HG03064 (cell line): Measurements from ENCODE around the gene TMUB1.
"Not testable (repeated sequence)": the region's sequence is repeated elsewhere in the genome, so short reads cannot be mapped to it uniquely, and the experiment has no call there.

Experiments used
- ATAC-seq: cut with Tn5 transposase; IDR thresholded peaks from one replicate; pipeline ENCODE4 v1.9.1; 2021; ENCODE audit warnings: low read depth; ENCODE audit not compliant: unreplicated experiment

TMUB1 gene

GRCh38 chr7:151057506-151057988 lies 25.7 kb downstream of the TMUB1 start, which contains the start of gene CDK5:
TSS of gene CDK5 (minus strand) at chr7:151057897. CDS start at chr7:151057848, 49 bp downstream.
- peak; percentile 4 for ATAC-seq

GRCh38 chr7:151056666-151057505 lies 26.4 kb downstream of the TMUB1 start:
- no peak for ATAC-seq

GRCh38 chr7:151056283-151056665 lies 27.0 kb downstream of the TMUB1 start:
- ATAC-seq, result no peak

- ATAC-seq, result no peak
Observed at GRCh38 chr7:151053751-151054150, 29.5 kb downstream of the TMUB1 start.

- no peak for ATAC-seq
Observed at GRCh38 chr7:151053096-151053495, 30.2 kb downstream of the TMUB1 start.

DNA sequence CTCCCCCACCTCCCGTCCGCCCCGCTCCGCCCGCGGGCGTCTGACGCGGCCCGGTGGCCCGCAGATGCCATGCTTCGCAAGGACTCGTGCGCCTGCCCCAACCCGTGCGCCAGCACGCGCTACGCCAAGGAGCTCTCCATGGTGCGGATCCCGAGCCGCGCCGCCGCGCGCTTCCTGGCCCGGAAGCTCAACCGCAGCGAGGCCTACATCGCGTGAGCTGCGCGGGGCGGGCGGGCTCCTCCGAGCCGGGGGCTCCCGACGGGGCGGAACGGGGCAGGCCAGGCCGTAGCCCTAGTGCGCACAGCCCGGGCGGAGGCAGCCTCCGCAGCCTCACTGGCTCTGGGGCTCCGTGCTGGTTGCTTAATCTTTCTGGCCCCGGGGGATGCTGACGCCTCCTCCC lies 32.2 kb downstream of the TMUB1 start:
- no peak for ATAC-seq

DNA sequence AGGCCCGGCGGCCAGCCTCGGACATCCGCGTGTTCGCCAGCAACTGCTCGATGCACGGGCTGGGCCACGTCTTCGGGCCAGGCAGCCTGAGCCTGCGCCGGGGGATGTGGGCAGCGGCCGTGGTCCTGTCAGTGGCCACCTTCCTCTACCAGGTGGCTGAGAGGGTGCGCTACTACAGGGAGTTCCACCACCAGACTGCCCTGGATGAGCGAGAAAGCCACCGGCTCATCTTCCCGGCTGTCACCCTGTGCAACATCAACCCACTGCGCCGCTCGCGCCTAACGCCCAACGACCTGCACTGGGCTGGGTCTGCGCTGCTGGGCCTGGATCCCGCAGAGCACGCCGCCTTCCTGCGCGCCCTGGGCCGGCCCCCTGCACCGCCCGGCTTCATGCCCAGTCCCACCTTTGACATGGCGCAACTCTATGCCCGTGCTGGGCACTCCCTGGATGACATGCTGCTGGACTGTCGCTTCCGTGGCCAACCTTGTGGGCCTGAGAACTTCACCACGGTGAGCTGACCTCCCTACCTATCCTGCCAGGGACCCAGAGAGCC lies 34.3 kb downstream of the TMUB1 start:
- no peak for ATAC-seq

- no peak for ATAC-seq
Observed at GRCh38 chr7:151047976-151048815, 35.1 kb downstream of the TMUB1 start, which contains the start of gene ASIC3. TSS of gene ASIC3 (plus strand) at chr7:151048531. CDS start at chr7:151048886, 355 bp downstream.

GRCh38 chr7:151046603-151047573 lies 36.4 kb downstream of the TMUB1 start:
- no peak for ATAC-seq

DNA sequence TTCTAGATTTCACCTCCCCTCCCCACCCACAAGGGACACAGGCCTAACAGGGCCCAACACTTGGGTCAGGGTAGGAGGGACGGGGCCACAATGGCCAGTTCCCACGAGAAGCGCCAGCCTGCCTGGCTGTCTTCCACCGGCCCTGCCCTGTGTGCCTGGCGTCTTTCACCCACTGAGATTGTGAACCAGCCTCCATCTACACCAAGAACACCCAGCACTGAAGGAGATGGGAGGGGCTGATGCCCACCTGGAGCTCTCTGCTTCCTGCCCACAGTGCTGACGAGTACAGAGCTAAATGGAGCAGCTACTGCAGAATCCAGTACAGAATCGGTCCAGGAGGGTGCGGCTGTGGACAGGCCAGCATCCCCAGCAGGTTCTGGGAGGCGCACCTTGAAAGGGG lies 37.3 kb downstream of the TMUB1 start:
- no peak for ATAC-seq

GRCh38 chr7:151045262-151045661 lies 38.0 kb downstream of the TMUB1 start:
- no peak for ATAC-seq

- no peak for ATAC-seq
Observed at GRCh38 chr7:151043959-151044358, 39.3 kb downstream of the TMUB1 start.

GRCh38 chr7:151043449-151043848 lies 39.8 kb downstream of the TMUB1 start:
- not testable (repeated sequence) for ATAC-seq

DNA sequence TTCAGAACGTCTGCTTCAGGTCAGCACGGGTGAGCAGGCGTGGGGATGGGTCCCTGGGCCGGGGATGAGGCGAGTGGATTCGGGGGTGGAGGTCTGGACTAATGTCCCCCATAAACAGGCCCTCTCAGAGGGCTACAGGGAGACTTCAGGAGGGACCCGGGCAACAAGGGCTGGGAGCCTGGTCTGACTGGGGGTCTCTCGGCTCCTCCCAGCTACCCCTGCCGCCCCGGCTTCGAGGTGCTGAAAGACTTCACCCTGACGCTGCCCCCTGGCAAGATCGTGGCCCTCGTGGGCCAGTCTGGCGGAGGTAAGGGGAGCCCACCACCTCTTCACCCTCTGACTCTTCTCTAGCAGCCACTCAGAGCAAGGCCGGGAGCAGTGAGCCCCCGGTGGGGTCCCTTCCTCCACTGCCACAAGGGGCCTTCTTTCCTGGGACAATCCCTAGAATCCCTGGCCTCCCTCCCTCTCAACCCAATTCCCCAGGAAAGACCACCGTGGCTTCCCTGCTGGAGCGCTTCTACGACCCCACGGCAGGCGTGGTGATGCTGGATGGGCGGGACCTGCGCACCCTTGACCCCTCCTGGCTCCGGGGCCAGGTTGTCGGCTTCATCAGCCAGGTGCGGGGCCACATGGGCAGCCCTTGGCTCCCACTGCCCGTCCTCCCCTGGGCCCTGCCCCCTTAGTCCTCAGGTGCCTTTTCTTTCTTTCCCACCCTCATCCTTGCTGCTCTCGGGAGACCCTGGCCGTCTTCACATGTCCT lies 42.5 kb downstream of the TMUB1 start:
- ATAC-seq, result no peak

GRCh38 chr7:151039850-151040548 lies 43.3 kb downstream of the TMUB1 start:
- ATAC-seq, result no peak

DNA sequence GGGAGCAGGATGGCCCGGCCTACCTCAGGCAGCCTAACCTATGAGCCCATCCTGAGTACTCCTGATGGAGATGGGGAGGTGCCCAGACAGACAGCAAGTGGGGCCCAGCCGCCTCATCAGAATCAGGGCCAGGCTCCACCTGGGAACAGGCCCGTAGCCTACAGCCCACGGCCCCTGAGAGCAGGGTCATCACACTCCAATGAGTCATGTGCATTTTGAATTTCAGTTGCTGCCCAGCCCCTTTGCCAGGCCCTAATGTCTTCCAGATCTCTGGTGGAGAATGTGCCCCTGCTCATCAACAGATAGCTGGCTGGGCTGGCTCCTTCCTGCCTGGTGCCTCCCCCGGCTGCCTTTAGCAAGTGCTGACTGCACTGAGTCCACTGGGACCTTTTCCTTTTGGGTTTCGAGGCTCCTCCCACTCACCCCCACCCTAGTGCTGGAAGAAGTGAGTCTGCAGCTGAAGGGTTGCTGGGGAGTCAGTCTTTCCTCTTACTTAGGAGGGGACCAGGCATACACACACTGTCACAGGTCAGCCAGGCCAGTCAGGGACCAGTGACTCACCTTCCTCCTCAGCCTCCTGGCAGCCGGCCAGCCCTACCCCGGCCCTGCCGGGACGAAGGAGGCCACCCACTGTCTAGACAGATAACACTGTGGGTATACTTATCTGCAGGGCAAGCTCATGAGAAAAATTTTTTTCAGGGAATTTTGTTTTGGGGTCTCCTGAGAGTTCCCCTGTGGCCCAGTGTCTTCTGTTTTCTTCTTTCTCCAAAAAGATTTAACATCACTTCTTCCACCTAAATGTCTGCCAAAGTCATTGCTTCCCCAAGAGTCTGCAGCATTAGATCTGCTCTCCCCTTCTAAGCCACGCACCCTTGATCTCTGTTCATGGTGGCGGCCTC lies 44.1 kb downstream of the TMUB1 start:
- ATAC-seq, result no peak

DNA sequence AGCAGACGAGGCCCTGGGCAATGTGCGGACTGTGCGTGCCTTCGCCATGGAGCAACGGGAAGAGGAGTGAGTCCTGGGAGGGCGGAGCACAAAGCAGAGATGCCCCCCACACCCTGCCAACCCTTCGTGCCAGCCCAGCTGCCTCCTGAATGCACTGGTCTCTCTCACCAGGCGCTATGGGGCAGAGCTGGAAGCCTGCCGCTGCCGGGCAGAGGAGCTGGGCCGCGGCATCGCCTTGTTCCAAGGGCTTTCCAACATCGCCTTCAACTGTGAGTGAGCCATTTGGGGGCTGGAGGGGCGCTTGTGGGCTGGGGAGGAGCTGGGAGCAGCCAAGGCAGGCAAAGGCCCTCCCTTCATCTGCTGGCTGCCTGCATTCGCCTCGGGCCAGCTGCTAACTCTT lies 47.4 kb downstream of the TMUB1 start:
- ATAC-seq, result no peak
